HG03039 (cell line): Measurements from ENCODE around the gene HLA-DMB.
"Not testable (repeated sequence)": the region's sequence is repeated elsewhere in the genome, so short reads cannot be mapped to it uniquely, and the experiment has no call there.

Experiments used
- ATAC-seq: cut with Tn5 transposase; IDR thresholded peaks from one replicate; pipeline ENCODE4 v1.9.1; 2021; ENCODE audit warnings: mild to moderate bottlenecking, moderate library complexity; ENCODE audit not compliant: unreplicated experiment

Gene HLA-DMB

GRCh38 chr6:32952817-32953739, 12.2 kb upstream of the HLA-DMB start, which contains the start of gene HLA-DMA:
Gene HLA-DMA (minus strand): TSS chr6:32953097. CDS start chr6:32953036, 61 bp downstream.
- ATAC-seq, result peak; percentile 75

GRCh38 chr6:32950449-32950848, 9.6 kb upstream of the HLA-DMB start:
- ATAC-seq, result no peak

- ATAC-seq, result no peak
Measured at GRCh38 chr6:32950010-32950409, 9.2 kb upstream of the HLA-DMB start.

- ATAC-seq, result no peak
Measured at GRCh38 chr6:32949113-32949512, 8.3 kb upstream of the HLA-DMB start.

- no peak for ATAC-seq
Measured at GRCh38 chr6:32947552-32948465, 7.0 kb upstream of the HLA-DMB start.

- no peak for ATAC-seq
Measured at GRCh38 chr6:32946893-32947292, 6.1 kb upstream of the HLA-DMB start.

- ATAC-seq, result no peak
Measured at GRCh38 chr6:32945953-32946352, 5.1 kb upstream of the HLA-DMB start.

GRCh38 chr6:32945108-32945760, 4.4 kb upstream of the HLA-DMB start:
- no peak for ATAC-seq

- peak; percentile 42 for ATAC-seq
Measured at GRCh38 chr6:32943864-32944649, 3.2 kb upstream of the HLA-DMB start.

- not testable (repeated sequence) for ATAC-seq
Measured at GRCh38 chr6:32942555-32943123, 1.8 kb upstream of the HLA-DMB start.

- ATAC-seq, result peak; percentile 41
Measured at GRCh38 chr6:32941214-32941768, 463 bp upstream of the HLA-DMB start.

GRCh38 chr6:32938494-32938893, 2.3 kb downstream of the HLA-DMB start:
- ATAC-seq, result no peak

- no peak for ATAC-seq
Measured at GRCh38 chr6:32937230-32937633, 3.6 kb downstream of the HLA-DMB start.

- ATAC-seq, result no peak
Measured at GRCh38 chr6:32936239-32937152, 4.3 kb downstream of the HLA-DMB start.

GRCh38 chr6:32935551-32936238, 5.1 kb downstream of the HLA-DMB start:
- ATAC-seq, result no peak

- no peak for ATAC-seq
Measured at GRCh38 chr6:32933661-32934085, 7.2 kb downstream of the HLA-DMB start.

GRCh38 chr6:32932132-32932868, 8.5 kb downstream of the HLA-DMB start:
- ATAC-seq, result no peak
